Neuronal stem cell (in vitro differentiated cells): ENCODE results near the gene PYM1.

Experiments used
- DNase-seq: peaks from one replicate; pipeline ENCODE4 v3.0.0-alpha.2; 2013; ENCODE audit warnings: low spot score
- H2AFZ ChIP-seq: one replicate; pipeline ENCODE4 v1.6.1; 2013; ENCODE audit warnings: mild to moderate bottlenecking, low read length, inconsistent platforms
- H2AK5ac ChIP-seq: 2 replicates; pipeline ENCODE4 v1.6.1; 2013; ENCODE audit warnings: low read depth, mild to moderate bottlenecking, inconsistent platforms, low read length, moderate library complexity, mixed read lengths
- H2BK120ac ChIP-seq: 2 replicates; pipeline ENCODE4 v1.6.1; 2013; ENCODE audit warnings: low read depth, mild to moderate bottlenecking, inconsistent platforms, low read length, moderate library complexity, mixed read lengths
- H2BK12ac ChIP-seq: one replicate; pipeline ENCODE4 v1.6.1; 2013; ENCODE audit warnings: low read length, inconsistent platforms
- H2BK15ac ChIP-seq: 2 replicates; pipeline ENCODE4 v1.6.1; 2013; ENCODE audit warnings: mild to moderate bottlenecking, low read length, inconsistent platforms, mixed read lengths
- H2BK5ac ChIP-seq: one replicate; pipeline ENCODE4 v1.6.1; 2013; ENCODE audit warnings: inconsistent platforms, mild to moderate bottlenecking, low read length, moderate library complexity
- H3K14ac ChIP-seq: one replicate; pipeline ENCODE4 v1.6.1; 2013; ENCODE audit warnings: low read length, inconsistent platforms
- H3K18ac ChIP-seq: 2 replicates; pipeline ENCODE4 v1.6.1; 2013; ENCODE audit warnings: low read length, inconsistent platforms
- H3K23ac ChIP-seq: 2 replicates; pipeline ENCODE4 v1.6.1; 2013; ENCODE audit warnings: low read depth, mild to moderate bottlenecking, mixed read lengths, low read length, inconsistent platforms; ENCODE audit not compliant: poor library complexity
- H3K27ac ChIP-seq: replicated peaks from 3 replicates; pipeline ENCODE4 v1.5.1; 2013; ENCODE audit warnings: low read length, inconsistent platforms
- H3K27me3 ChIP-seq, 3 experiments: 2 replicates each; pipeline ENCODE4 v1.6.1; 2013; ENCODE audit warnings: low read length in 3 of 3, mild to moderate bottlenecking in 2 of 3, inconsistent platforms in 1 of 3, low read depth in 1 of 3, mixed read lengths in 1 of 3, moderate library complexity in 1 of 3; ENCODE audit not compliant: control insufficient read depth in 3 of 3, insufficient read depth in 3 of 3
- H3K36me3 ChIP-seq, 2 donors: replicated peaks in 1 of 2; 2 replicates each; pipeline ENCODE4 v1.6.1; 2013; ENCODE audit warnings: low read length in 2 of 2; ENCODE audit not compliant: control insufficient read depth in 2 of 2, insufficient read depth in 2 of 2
- H3K4ac ChIP-seq: 2 replicates; pipeline ENCODE4 v1.6.1; 2013; ENCODE audit warnings: inconsistent platforms, mild to moderate bottlenecking, low read length, moderate library complexity
- H3K4me1 ChIP-seq, 2 donors: 1 replicate in 1 of 2; 2 replicates in 1 of 2; pipeline ENCODE4 v1.6.1; 2013; ENCODE audit warnings: low read length in 2 of 2, low read depth in 1 of 2; ENCODE audit not compliant: control insufficient read depth in 2 of 2, insufficient read depth in 1 of 2
- H3K4me2 ChIP-seq: one replicate; pipeline ENCODE4 v1.6.1; 2013; ENCODE audit warnings: mild to moderate bottlenecking, low read length, inconsistent platforms; ENCODE audit not compliant: insufficient read depth, poor library complexity, severe bottlenecking
- H3K4me3 ChIP-seq, 2 donors: 2 replicates each; pipeline ENCODE4 v1.5.1; 2013; ENCODE audit warnings: low read length in 2 of 2, mild to moderate bottlenecking in 2 of 2, inconsistent platforms in 1 of 2, moderate library complexity in 1 of 2
- H3K79me1 ChIP-seq: one replicate; pipeline ENCODE4 v1.6.1; 2013; ENCODE audit warnings: low read depth, mild to moderate bottlenecking, inconsistent platforms, low read length, moderate library complexity
- H3K9ac ChIP-seq: one replicate; pipeline ENCODE4 v1.6.1; 2013; ENCODE audit warnings: mild to moderate bottlenecking, low read depth, low read length, inconsistent platforms; ENCODE audit not compliant: poor library complexity
- H3K9me3 ChIP-seq, 2 donors: replicated peaks in 1 of 2; 2 replicates each; pipeline versions ENCODE3 to v1.6.1; 2013; ENCODE audit warnings: low read length in 2 of 2, mild to moderate bottlenecking in 2 of 2, inconsistent platforms in 1 of 2, low read depth in 1 of 2, mixed read lengths in 1 of 2, moderate library complexity in 1 of 2; ENCODE audit not compliant: control insufficient read depth in 2 of 2, insufficient read depth in 1 of 2
- H4K8ac ChIP-seq: one replicate; pipeline ENCODE4 v1.6.1; 2013; ENCODE audit warnings: low read depth, mild to moderate bottlenecking, inconsistent platforms, low read length, moderate library complexity
- H4K91ac ChIP-seq: one replicate; pipeline ENCODE4 v1.6.1; 2013; ENCODE audit warnings: low read length, low read depth, mild to moderate bottlenecking, inconsistent platforms; ENCODE audit not compliant: poor library complexity
- WGBS, 2 donors: extraction: QIAGEN DNeasy Blood & Tissue Kit; methylation state at CpG; one replicate each; pipeline ENCODE4 v1.1.7; 2013; ENCODE audit warnings: missing lambda C conversion rate in 2 of 2, mixed read lengths in 1 of 2; ENCODE audit not compliant: insufficient read length in 2 of 2, insufficient replicate concordance in 1 of 2; ENCODE audit errors: extremely low coverage in 2 of 2; 5-methylcytosine and 5-hydroxymethylcytosine counted together

The PYM1 gene

DNA sequence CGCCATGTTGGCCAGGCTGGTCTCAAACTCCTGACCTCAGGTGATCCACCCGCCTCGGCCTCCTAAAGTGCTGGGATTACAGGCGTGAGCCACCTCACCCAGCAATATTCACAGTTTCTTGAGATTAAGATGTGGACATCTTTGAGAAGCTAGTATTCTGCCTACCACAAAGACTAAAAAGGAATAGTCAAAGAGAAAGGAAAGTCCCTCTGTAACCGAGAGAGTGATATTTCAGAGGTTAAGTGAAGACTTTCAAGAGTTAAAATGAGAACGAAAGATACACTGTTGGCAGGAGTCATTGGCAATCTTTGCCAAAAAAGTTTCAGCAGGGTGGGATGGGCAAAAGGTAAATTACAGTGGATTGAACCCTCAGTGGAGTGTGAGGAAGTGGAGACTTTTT is 18.9 kb upstream of the PYM1 start:
- H3K4me1 ChIP-seq = peaks cover 0 to 2% of the 10 kb centered on the region in 2 donors
- no peak overlapping the region for H3K4ac ChIP-seq
- no peak overlapping the region for H3K4me2 ChIP-seq
- H3K27me3 ChIP-seq = no peaks in the 10 kb centered on the region
- H2AFZ ChIP-seq = no peak overlapping the region
- H3K14ac ChIP-seq = no peak overlapping the region
- no CpG with 5 or more reads among the region's 6 CpGs for WGBS, 2 donors
- H3K79me1 ChIP-seq = no peaks in the 10 kb centered on the region
- H3K23ac ChIP-seq = no peak overlapping the region
- H2BK15ac ChIP-seq = no peak overlapping the region
- no peak overlapping the region for H2BK12ac ChIP-seq
- no peak overlapping the region for H4K91ac ChIP-seq
- H3K27ac ChIP-seq = no peak overlapping the region
- no peak for DNase-seq
- no peak overlapping the region for H2BK120ac ChIP-seq
- peaks cover 0 to 4% of the 10 kb centered on the region in 2 donors for H3K36me3 ChIP-seq
- no peak overlapping the region for H4K8ac ChIP-seq
- no peak overlapping the region for H3K4me3 ChIP-seq
- H3K9me3 ChIP-seq = no peaks in the 10 kb centered on the region
- no peak overlapping the region for H2AK5ac ChIP-seq
- H2BK5ac ChIP-seq = no peak overlapping the region
- no peak overlapping the region for H3K9ac ChIP-seq
- no peak overlapping the region for H3K18ac ChIP-seq

DNA sequence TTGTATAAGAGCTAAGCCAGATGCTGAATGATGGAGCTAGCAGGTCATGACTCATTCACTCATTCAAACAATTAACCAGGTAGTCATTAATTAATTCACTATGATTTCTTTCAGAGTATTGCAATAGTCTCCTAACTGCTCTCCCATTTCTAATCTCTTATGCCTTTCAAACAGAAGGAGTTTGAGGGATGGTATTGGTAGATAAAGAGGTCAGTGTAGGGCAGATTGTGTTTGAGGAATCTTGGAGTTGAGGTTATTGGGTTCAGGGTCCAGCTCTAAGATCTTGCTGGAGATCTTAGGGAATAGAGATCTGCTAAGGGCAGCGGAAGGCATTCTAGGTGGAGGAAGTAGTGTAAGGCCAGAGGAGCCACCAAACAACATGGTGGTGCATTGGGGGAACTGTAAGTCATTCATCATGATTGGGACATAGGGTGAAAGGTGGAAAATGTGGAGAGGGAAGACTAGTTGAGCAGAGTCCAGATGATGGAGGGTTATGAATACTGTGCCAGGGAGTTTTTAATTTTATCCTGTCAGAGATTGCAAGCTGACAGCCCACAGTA is 15.0 kb upstream of the PYM1 start:
- H3K36me3 ChIP-seq = no peaks in the 10 kb centered on the region
- no peak overlapping the region for H3K9ac ChIP-seq
- H3K4me3 ChIP-seq = no peak overlapping the region
- no peak overlapping the region for H2BK120ac ChIP-seq
- no peak overlapping the region for H3K4me2 ChIP-seq
- H3K4ac ChIP-seq = no peak overlapping the region
- no peak overlapping the region for H4K8ac ChIP-seq
- no peak overlapping the region for H3K23ac ChIP-seq
- no peak overlapping the region for H2AK5ac ChIP-seq
- H3K4me1 ChIP-seq = peaks cover 5% of the 10 kb centered on the region in 2 donors
- H3K14ac ChIP-seq = no peak overlapping the region
- H2BK12ac ChIP-seq = no peak overlapping the region
- no peak overlapping the region for H3K18ac ChIP-seq
- no peaks in the 10 kb centered on the region for H3K79me1 ChIP-seq
- no peak for DNase-seq
- WGBS, 2 donors = no CpG with 5 or more reads among the region's 1 CpG
- H2BK5ac ChIP-seq = no peak overlapping the region
- H2AFZ ChIP-seq = no peak overlapping the region
- H3K27me3 ChIP-seq = no peaks in the 10 kb centered on the region
- H3K9me3 ChIP-seq = no peaks in the 10 kb centered on the region
- no peak overlapping the region for H2BK15ac ChIP-seq
- H4K91ac ChIP-seq = no peak overlapping the region
- H3K27ac ChIP-seq = no peak overlapping the region

DNA sequence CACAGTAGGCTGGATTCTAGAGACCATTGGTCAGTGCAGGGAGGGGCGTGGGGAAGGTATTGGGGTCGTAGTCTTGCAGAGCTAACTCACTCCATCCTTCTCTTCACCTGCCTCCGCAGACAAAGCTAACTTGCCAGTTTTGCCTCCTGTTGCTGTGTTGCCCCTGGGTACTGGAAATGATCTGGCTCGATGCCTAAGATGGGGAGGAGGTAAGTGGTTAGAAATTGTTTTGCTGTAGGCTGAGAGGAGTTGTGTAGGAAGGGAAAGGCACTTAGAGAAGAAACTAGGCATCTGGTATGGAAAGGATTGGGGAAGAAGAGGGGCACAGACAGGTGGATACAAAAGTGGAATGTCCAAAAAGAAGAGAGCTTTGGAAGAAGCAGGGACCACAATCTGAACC is 14.4 kb upstream of the PYM1 start:
- Histone ChIP-seq H3K27ac (no peak overlapping the region), H3K14ac (no peak overlapping the region), H2AFZ (no peak overlapping the region), H3K4me3 (no peak overlapping the region), H3K4ac (no peak overlapping the region), H2AK5ac (no peak overlapping the region), H2BK5ac (no peak overlapping the region), H2BK12ac (no peak overlapping the region), H4K8ac (no peak overlapping the region), H2BK120ac (no peak overlapping the region), H3K23ac (no peak overlapping the region), H3K9ac (no peak overlapping the region), H3K18ac (no peak overlapping the region), H3K27me3 (no peaks in the 10 kb centered on the region), H3K4me1 (peaks cover 5% of the 10 kb centered on the region in 2 donors), H3K79me1 (no peaks in the 10 kb centered on the region), H3K36me3 (no peaks in the 10 kb centered on the region), H4K91ac (no peak overlapping the region), H3K4me2 (no peak overlapping the region), H2BK15ac (no peak overlapping the region), H3K9me3 (no peaks in the 10 kb centered on the region)
- WGBS, 2 donors = no CpG with 5 or more reads among the region's 4 CpGs
- no peak for DNase-seq

DNA sequence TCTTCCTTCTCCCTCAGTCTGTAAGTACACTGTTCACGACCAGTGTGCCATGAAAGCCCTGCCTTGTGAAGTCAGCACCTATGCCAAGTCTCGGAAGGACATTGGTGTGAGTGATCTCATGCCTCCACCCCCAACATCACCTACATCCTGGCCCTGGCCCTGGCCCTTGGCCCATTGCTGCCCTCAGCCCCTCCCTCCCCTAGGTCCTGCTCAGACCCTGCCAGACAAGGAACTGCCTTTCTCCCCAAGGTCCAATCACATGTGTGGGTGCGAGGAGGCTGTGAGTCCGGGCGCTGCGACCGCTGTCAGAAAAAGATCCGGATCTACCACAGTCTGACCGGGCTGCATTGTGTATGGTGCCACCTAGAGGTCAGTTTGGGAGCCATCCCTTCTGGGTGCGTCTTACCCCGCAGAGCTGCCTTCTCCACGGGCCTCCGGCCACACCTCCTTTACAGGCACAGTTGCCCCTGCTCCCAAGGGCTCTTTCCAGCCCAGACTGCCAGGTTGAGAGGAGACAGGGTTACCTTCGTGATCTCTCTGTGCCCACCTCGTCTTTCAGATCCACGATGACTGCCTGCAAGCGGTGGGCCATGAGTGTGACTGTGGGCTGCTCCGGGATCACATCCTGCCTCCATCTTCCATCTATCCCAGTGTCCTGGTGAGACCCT is 12.5 kb upstream of the PYM1 start:
- Histone ChIP-seq H3K4me3 (no peak overlapping the region), H3K18ac (peak overlapping the region; percentile 37), H4K91ac (no peak overlapping the region), H3K23ac (no peak overlapping the region), H2AFZ (peak overlapping the region; percentile 84), H3K27ac (no peak overlapping the region), H2BK12ac (no peak overlapping the region), H3K4me1 (peaks cover 5% of the 10 kb centered on the region in 2 donors), H2BK15ac (no peak overlapping the region), H2AK5ac (no peak overlapping the region), H3K9me3 (no peaks in the 10 kb centered on the region), H3K36me3 (no peaks in the 10 kb centered on the region), H4K8ac (no peak overlapping the region), H3K9ac (peak overlapping the region; percentile 68), H3K14ac (no peak overlapping the region), H2BK120ac (no peak overlapping the region), H3K4me2 (no peak overlapping the region), H2BK5ac (no peak overlapping the region), H3K79me1 (no peaks in the 10 kb centered on the region), H3K4ac (no peak overlapping the region), H3K27me3 (peaks cover 0 to 12% (median 0%) of the 10 kb centered on the region in 3 experiments)
- DNase-seq = peak; percentile 84
- WGBS, 2 donors = no CpG with 5 or more reads among the region's 18 CpGs
